ENCODE data around the gene DSCAM.
"Not testable (repeated sequence)": the region's sequence is repeated elsewhere in the genome, so short reads cannot be mapped to it uniquely, and the experiment has no call there.

The DSCAM gene

GRCh38 chr21:40846587-40847411 lies at the start of gene DSCAM:
Gene DSCAM, minus strand, starts transcription at chr21:40847158. Its CDS starts 497 bp downstream, at chr21:40846661.
- no peak for DNase-seq

- DNase-seq = not testable (repeated sequence)
These were observed 48.7 kb upstream of the DSCAM start for GRCh38 chr21:40895697-40896096.

GRCh38 chr21:40886931-40887330 lies 40.0 kb upstream of the DSCAM start:
- DNase-seq = no peak

GRCh38 chr21:40886006-40886405 lies 39.0 kb upstream of the DSCAM start:
- no peak for DNase-seq

GRCh38 chr21:40882192-40882915 lies 35.4 kb upstream of the DSCAM start:
- DNase-seq = no peak

- DNase-seq = no peak
These were observed 34.8 kb upstream of the DSCAM start for GRCh38 chr21:40881767-40882166.

- DNase-seq = no peak
These were observed 24.1 kb upstream of the DSCAM start for GRCh38 chr21:40871099-40871498.

GRCh38 chr21:40863839-40864238 lies 16.9 kb upstream of the DSCAM start:
- no peak for DNase-seq

GRCh38 chr21:40858517-40858916 lies 11.6 kb upstream of the DSCAM start:
- no peak for DNase-seq

GRCh38 chr21:40853956-40854688 lies 7.2 kb upstream of the DSCAM start:
- DNase-seq = no peak

- no peak for DNase-seq
These were observed 5.6 kb upstream of the DSCAM start for GRCh38 chr21:40852563-40852962.

- DNase-seq = no peak
These were observed 4.8 kb upstream of the DSCAM start for GRCh38 chr21:40851749-40852148.

GRCh38 chr21:40850071-40850470 lies 3.1 kb upstream of the DSCAM start:
- no peak for DNase-seq

- DNase-seq = no peak
These were observed 993 bp upstream of the DSCAM start for GRCh38 chr21:40847951-40848350.

- no peak for DNase-seq
These were observed 855 bp downstream of the DSCAM start for GRCh38 chr21:40846103-40846502.

GRCh38 chr21:40845441-40845995 lies 1.4 kb downstream of the DSCAM start:
- DNase-seq = no peak

GRCh38 chr21:40844935-40845334 lies 2.0 kb downstream of the DSCAM start:
- no peak for DNase-seq

- no peak for DNase-seq
These were observed 4.8 kb downstream of the DSCAM start for GRCh38 chr21:40842197-40842552.

GRCh38 chr21:40841524-40842196 lies 5.3 kb downstream of the DSCAM start:
- DNase-seq = no peak

GRCh38 chr21:40840401-40841125 lies 6.4 kb downstream of the DSCAM start:
- no peak for DNase-seq

- no peak for DNase-seq
These were observed 7.4 kb downstream of the DSCAM start for GRCh38 chr21:40839521-40839920.

GRCh38 chr21:40837456-40837855 lies 9.5 kb downstream of the DSCAM start:
- DNase-seq = no peak
